Measurements from ENCODE around the gene SPO11.

SPO11 gene

GRCh38 chr20:57310821-57311514, 18.6 kb upstream of the SPO11 start:
- no peak for DNase-seq

GRCh38 chr20:57312138-57312537, 17.5 kb upstream of the SPO11 start:
- DNase-seq = no peak

GRCh38 chr20:57313230-57313629, 16.4 kb upstream of the SPO11 start:
- no peak for DNase-seq

GRCh38 chr20:57313951-57314350, 15.7 kb upstream of the SPO11 start:
- DNase-seq = no peak

- DNase-seq = no peak
These were observed 14.3 kb upstream of the SPO11 start for GRCh38 chr20:57315083-57315975.

- no peak for DNase-seq
These were observed 13.6 kb upstream of the SPO11 start for GRCh38 chr20:57315976-57316480.

- DNase-seq = no peak
These were observed 12.8 kb upstream of the SPO11 start for GRCh38 chr20:57316795-57317201.

GRCh38 chr20:57317316-57317788, 12.3 kb upstream of the SPO11 start:
- no peak for DNase-seq

GRCh38 chr20:57317789-57318371, 11.7 kb upstream of the SPO11 start:
- DNase-seq = no peak

- no peak for DNase-seq
These were observed 10.0 kb upstream of the SPO11 start for GRCh38 chr20:57319584-57319983.

GRCh38 chr20:57320358-57320757, 9.2 kb upstream of the SPO11 start:
- no peak for DNase-seq

- DNase-seq = no peak
These were observed 8.5 kb upstream of the SPO11 start for GRCh38 chr20:57321142-57321541.

- no peak for DNase-seq
These were observed 7.1 kb upstream of the SPO11 start for GRCh38 chr20:57322476-57322875.

GRCh38 chr20:57323034-57323433, 6.6 kb upstream of the SPO11 start:
- no peak for DNase-seq

- no peak for DNase-seq
These were observed 3.8 kb upstream of the SPO11 start for GRCh38 chr20:57325632-57326356.

- no peak for DNase-seq
These were observed 2.7 kb upstream of the SPO11 start for GRCh38 chr20:57326667-57327455.

- DNase-seq = no peak
These were observed 1.8 kb upstream of the SPO11 start for GRCh38 chr20:57327820-57328219.

- no peak for DNase-seq
These were observed 1.4 kb downstream of the SPO11 start for GRCh38 chr20:57330998-57331397.

- no peak for DNase-seq
These were observed 2.8 kb downstream of the SPO11 start for GRCh38 chr20:57332105-57333089.

- no peak for DNase-seq
These were observed 5.8 kb downstream of the SPO11 start for GRCh38 chr20:57335392-57335791.

- DNase-seq = no peak
These were observed 12.1 kb downstream of the SPO11 start for GRCh38 chr20:57341663-57342062.
